Measurements from ENCODE around the gene USP22. TPM values are rescaled to one million over a fixed set of nuclear protein-coding genes. Genes with fewer than 3 reads are reported as not detected.

Gene USP22
- total RNA-seq, 1 donor from 2014 or later, result 235 TPM

- Histone ChIP-seq H3K4me3 (ENCODE audit: low read depth, low read length) (no peak overlapping the region), H3K36me3 (ENCODE audit: control insufficient read depth, insufficient read depth, low read length) (no peaks in the 10 kb centered on the region), H3K27me3 (ENCODE audit: control insufficient read depth, insufficient read depth, low read length) (peaks cover 6% of the 10 kb centered on the region)
- no peak for DNase-seq (ENCODE audit: low read depth)
- TF ChIP-seq, protein P1, sequence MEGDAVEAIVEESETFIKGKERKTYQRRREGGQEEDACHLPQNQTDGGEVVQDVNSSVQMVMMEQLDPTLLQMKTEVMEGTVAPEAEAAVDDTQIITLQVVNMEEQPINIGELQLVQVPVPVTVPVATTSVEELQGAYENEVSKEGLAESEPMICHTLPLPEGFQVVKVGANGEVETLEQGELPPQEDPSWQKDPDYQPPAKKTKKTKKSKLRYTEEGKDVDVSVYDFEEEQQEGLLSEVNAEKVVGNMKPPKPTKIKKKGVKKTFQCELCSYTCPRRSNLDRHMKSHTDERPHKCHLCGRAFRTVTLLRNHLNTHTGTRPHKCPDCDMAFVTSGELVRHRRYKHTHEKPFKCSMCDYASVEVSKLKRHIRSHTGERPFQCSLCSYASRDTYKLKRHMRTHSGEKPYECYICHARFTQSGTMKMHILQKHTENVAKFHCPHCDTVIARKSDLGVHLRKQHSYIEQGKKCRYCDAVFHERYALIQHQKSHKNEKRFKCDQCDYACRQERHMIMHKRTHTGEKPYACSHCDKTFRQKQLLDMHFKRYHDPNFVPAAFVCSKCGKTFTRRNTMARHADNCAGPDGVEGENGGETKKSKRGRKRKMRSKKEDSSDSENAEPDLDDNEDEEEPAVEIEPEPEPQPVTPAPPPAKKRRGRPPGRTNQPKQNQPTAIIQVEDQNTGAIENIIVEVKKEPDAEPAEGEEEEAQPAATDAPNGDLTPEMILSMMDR (IDR thresholded peaks at IDR 0.05; ENCODE audit: insufficient read depth, low read length, poor library complexity, severe bottlenecking), result no peak
These were observed 81.9 kb downstream of the USP22 start for GRCh38 chr17:20960871-20961270.

DNA sequence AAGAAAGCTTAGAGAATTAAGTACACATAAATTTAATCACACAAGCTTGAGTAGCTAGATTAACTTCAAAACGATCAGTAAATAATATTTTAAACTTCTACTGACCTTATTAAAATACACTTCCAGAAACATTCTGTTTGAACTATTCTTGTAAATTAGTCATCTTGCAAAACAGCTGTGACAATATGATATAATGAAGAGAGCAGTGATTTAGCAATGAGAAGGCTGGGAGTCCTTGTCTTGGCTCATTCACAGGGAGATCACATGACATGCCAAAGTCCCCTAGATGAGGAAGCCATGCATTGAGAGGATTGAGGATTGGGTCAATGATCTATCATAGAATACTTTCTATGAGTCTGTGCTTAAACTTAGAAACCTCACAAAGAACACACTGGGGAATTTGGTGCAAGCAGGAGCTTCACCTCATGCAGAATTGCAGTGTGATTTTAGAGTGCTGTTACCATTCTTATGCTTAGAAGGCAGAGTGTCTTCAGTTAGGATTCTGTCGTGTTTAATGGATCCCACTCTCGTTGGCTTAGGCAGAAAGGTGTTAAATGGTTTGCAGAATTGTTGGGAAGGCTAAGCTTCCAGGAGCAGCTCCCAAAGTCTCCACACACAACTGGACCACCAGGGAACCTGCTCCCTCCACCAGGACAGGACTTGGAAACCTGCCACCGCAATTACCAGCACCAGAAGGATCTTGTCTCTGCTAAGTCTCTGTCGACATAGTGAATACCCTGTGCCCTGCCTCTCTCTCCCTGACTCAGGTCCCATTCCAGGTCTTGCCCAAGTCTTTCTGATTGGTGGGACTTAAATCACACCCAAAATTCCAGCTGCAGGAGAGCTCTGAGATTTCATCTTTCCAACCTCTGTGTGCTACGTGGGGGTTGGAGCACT is 87.1 kb downstream of the USP22 start:
- no peak for DNase-seq (ENCODE audit: low read depth)
- Histone ChIP-seq H3K4me3 (ENCODE audit: low read depth, low read length) (no peak overlapping the region), H3K36me3 (ENCODE audit: control insufficient read depth, insufficient read depth, low read length) (no peaks in the 10 kb centered on the region), H3K27me3 (ENCODE audit: control insufficient read depth, insufficient read depth, low read length) (peaks cover 6% of the 10 kb centered on the region)
- TF ChIP-seq, protein P1 (IDR thresholded peaks at IDR 0.05; ENCODE audit: insufficient read depth, low read length, poor library complexity, severe bottlenecking), result no peak

DNA sequence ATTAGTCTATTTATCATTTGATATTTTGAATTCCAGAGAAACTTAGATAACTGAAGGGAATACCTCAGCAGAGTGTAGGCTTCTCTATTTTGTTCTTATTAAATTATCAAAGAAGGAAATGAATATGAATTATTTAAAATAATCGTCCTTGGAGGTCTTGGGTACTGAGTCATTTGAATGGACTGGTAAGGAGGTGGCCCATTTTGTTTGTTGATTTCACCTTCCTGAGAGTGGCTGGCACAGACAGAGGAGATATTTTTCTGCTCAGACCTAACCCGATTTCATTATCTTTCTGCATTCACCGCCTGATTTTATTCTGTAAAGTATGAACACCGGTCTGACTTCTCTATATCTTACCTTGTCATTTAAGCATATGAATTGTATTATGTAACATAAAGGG is 88.0 kb downstream of the USP22 start:
- no peaks in the 10 kb centered on the region for H3K36me3 ChIP-seq (ENCODE audit: control insufficient read depth, insufficient read depth, low read length)
- H3K27me3 ChIP-seq (ENCODE audit: control insufficient read depth, insufficient read depth, low read length), result peaks cover 6% of the 10 kb centered on the region
- no peak overlapping the region for H3K4me3 ChIP-seq (ENCODE audit: low read depth, low read length)
- TF ChIP-seq, protein P1 (IDR thresholded peaks at IDR 0.05; ENCODE audit: insufficient read depth, low read length, poor library complexity, severe bottlenecking), result no peak
- no peak for DNase-seq (ENCODE audit: low read depth)

GRCh38 chr17:20952183-20952582 is 90.6 kb downstream of the USP22 start:
- no peak for DNase-seq (ENCODE audit: low read depth)
- no peak overlapping the region for H3K4me3 ChIP-seq (ENCODE audit: low read depth, low read length)
- TF ChIP-seq, protein P1 (IDR thresholded peaks at IDR 0.05; ENCODE audit: insufficient read depth, low read length, poor library complexity, severe bottlenecking), result no peak
- H3K36me3 ChIP-seq (ENCODE audit: control insufficient read depth, insufficient read depth, low read length), result no peaks in the 10 kb centered on the region
- peaks cover 3% of the 10 kb centered on the region for H3K27me3 ChIP-seq (ENCODE audit: control insufficient read depth, insufficient read depth, low read length)

Other genes with a start within 250 kb of the USP22 start
- 28.2 and 40.7 TPM in 2 replicates for gene DHRS7B, start 84.0 kb upstream of the USP22 start, total RNA-seq
- 21.6 and 24.3 TPM in 2 replicates for gene TMEM11, start 171.2 kb upstream of the USP22 start, total RNA-seq
- 15.2 and 16.8 TPM in 2 replicates for gene NATD1, start 210.4 kb upstream of the USP22 start, total RNA-seq
- 29.2 and 39.2 TPM in 2 replicates for gene MAP2K3, start 241.7 kb upstream of the USP22 start, total RNA-seq

All from kidney epithelial cell (primary cell).